ENCODE data around the gene TMEM178A. TPM values are rescaled to one million over a fixed set of nuclear protein-coding genes. Genes with fewer than 3 reads are reported as not detected.

TMEM178A gene
- total RNA-seq, 2 donors from 2014 or later = 5.4 to 6.5 TPM

- H3K36me3 ChIP-seq = no peaks in the 10 kb centered on the region
- no peak for DNase-seq (ENCODE audit: low spot score)
- no peaks in the 10 kb centered on the region for H3K9me3 ChIP-seq
- no peaks in the 10 kb centered on the region for H3K27me3 ChIP-seq (replicated peaks; ENCODE audit: insufficient read depth)
- TF ChIP-seq, protein P1, sequence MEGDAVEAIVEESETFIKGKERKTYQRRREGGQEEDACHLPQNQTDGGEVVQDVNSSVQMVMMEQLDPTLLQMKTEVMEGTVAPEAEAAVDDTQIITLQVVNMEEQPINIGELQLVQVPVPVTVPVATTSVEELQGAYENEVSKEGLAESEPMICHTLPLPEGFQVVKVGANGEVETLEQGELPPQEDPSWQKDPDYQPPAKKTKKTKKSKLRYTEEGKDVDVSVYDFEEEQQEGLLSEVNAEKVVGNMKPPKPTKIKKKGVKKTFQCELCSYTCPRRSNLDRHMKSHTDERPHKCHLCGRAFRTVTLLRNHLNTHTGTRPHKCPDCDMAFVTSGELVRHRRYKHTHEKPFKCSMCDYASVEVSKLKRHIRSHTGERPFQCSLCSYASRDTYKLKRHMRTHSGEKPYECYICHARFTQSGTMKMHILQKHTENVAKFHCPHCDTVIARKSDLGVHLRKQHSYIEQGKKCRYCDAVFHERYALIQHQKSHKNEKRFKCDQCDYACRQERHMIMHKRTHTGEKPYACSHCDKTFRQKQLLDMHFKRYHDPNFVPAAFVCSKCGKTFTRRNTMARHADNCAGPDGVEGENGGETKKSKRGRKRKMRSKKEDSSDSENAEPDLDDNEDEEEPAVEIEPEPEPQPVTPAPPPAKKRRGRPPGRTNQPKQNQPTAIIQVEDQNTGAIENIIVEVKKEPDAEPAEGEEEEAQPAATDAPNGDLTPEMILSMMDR (IDR thresholded peaks at IDR 0.05) = no peak
- no peak for ATAC-seq (ENCODE audit: insufficient number of reproducible peaks, low FRiP score, low read depth)
- H3K27ac ChIP-seq = no peak overlapping the region
- peaks cover 0 to 3% of the 10 kb centered on the region in 2 donors for H3K4me1 ChIP-seq (ENCODE audit: control insufficient read depth in 1 of 2, low read depth in 2 of 2)
- H3K4me3 ChIP-seq = no peak overlapping the region
Measured at GRCh38 chr2:39689876-39690275, 24.2 kb downstream of the TMEM178A start.

- Histone ChIP-seq H3K4me3 (no peak overlapping the region), H3K9me3 (no peaks in the 10 kb centered on the region), H3K36me3 (no peaks in the 10 kb centered on the region), H3K4me1 (ENCODE audit: control insufficient read depth in 1 of 2, low read depth in 2 of 2) (peaks cover 4 to 31% of the 10 kb centered on the region in 2 donors), H3K27me3 (replicated peaks; ENCODE audit: insufficient read depth) (no peaks in the 10 kb centered on the region), H3K27ac (no peak overlapping the region)
- DNase-seq (ENCODE audit: low spot score) (no peak), ATAC-seq (ENCODE audit: insufficient number of reproducible peaks, low FRiP score, low read depth) (no peak)
- TF ChIP-seq, protein P1 (IDR thresholded peaks at IDR 0.05) = no peak
Measured at GRCh38 chr2:39693245-39693644, 27.5 kb downstream of the TMEM178A start.

- TF ChIP-seq, protein P1 (IDR thresholded peaks at IDR 0.05) = no peak
- peaks cover 4 to 31% of the 10 kb centered on the region in 2 donors for H3K4me1 ChIP-seq (ENCODE audit: control insufficient read depth in 1 of 2, low read depth in 2 of 2)
- ATAC-seq (ENCODE audit: insufficient number of reproducible peaks, low FRiP score, low read depth) (no peak), DNase-seq (ENCODE audit: low spot score) (no peak)
- peaks cover 8% of the 10 kb centered on the region for H3K9me3 ChIP-seq
- H3K4me3 ChIP-seq = no peak overlapping the region
- no peaks in the 10 kb centered on the region for H3K27me3 ChIP-seq (replicated peaks; ENCODE audit: insufficient read depth)
- peak overlapping the region; percentile 30 to 68 for H3K27ac ChIP-seq
- H3K36me3 ChIP-seq = no peaks in the 10 kb centered on the region
Measured at GRCh38 chr2:39696101-39696553, 30.4 kb downstream of the TMEM178A start.

DNA sequence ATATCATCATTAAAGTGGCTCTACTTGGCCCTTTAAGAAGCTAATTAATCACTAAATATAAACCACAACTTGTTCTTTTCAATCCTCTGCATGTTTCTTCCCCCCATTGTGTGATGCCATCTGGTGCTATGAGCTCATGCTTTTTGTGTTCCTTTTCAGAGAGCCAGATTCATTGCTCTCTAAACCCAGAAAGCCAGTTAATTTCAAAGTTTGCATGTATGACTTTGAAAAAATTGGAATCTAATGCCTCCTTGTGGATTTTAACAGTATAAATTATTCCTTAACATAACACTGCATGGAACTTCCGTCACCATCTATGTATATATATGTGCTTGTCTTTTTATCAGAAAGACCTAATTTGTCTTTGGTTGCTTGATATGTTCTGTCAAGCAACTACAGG is 31.1 kb downstream of the TMEM178A start:
- TF ChIP-seq, protein P1 (IDR thresholded peaks at IDR 0.05) = peak; percentile 38
- peak overlapping the region; percentile 30 to 68 for H3K27ac ChIP-seq

DNA sequence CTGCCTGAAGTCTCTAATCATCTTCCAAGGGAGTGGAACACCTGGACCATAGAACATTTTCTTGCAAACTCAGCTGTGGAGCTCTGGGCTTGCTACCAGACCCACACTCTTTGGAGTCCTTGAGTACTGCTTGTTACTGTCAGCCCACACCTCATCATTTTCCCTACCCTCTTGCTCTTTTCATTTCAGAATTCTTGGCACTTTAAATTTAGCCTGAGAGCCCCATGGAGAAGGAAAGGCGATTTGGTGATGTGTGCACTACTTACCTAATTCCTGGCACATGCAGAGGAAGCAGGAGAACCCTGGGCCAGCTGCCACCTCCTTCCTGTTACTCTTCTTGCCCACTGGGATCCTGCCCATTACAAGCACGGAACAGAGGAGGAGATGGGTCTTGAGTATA is 31.7 kb downstream of the TMEM178A start:
- Histone ChIP-seq H3K9me3 (peaks cover 8% of the 10 kb centered on the region), H3K4me1 (ENCODE audit: control insufficient read depth in 1 of 2, low read depth in 2 of 2) (peaks cover 4 to 31% of the 10 kb centered on the region in 2 donors), H3K36me3 (no peaks in the 10 kb centered on the region), H3K27me3 (replicated peaks; ENCODE audit: insufficient read depth) (no peaks in the 10 kb centered on the region), H3K4me3 (peak overlapping the region; percentile 11), H3K27ac (peak overlapping the region; percentile 13 to 68)
- DNase-seq (ENCODE audit: low spot score) (no peak), ATAC-seq (ENCODE audit: insufficient number of reproducible peaks, low FRiP score, low read depth) (peak; percentile 42)
- TF ChIP-seq, protein P1 (IDR thresholded peaks at IDR 0.05) = no peak

More for the DNA sequence above, 31.1 kb downstream of the TMEM178A start:
- no peaks in the 10 kb centered on the region for H3K27me3 ChIP-seq (replicated peaks; ENCODE audit: insufficient read depth)
- H3K36me3 ChIP-seq = no peaks in the 10 kb centered on the region
- H3K4me3 ChIP-seq = peak overlapping the region; percentile 11
- H3K4me1 ChIP-seq (ENCODE audit: control insufficient read depth in 1 of 2, low read depth in 2 of 2) = peaks cover 4 to 31% of the 10 kb centered on the region in 2 donors
- H3K9me3 ChIP-seq = peaks cover 8% of the 10 kb centered on the region
- ATAC-seq (ENCODE audit: insufficient number of reproducible peaks, low FRiP score, low read depth) (no peak), DNase-seq (ENCODE audit: low spot score) (no peak)

Measured in thoracic aorta (tissue), 2 donors.